K562 (cell line): ENCODE results near the gene AJUBA. TPM values are rescaled to one million over a fixed set of nuclear protein-coding genes. Genes with fewer than 3 reads are reported as not detected.

Source experiments
- ATAC-seq: fragments of 200-7000 bp; cut with Tn5 transposase; 3 replicates; pipeline ENCODE4 v1.9.1; 2020; ENCODE audit warnings: moderate library complexity
- BruUV-seq: library from RNA; stranded (reverse); fragments of 400-500 nt; replicated peaks from 2 replicates; lab custom pipeline; 2021; lab: Mats Ljungman, UMichigan
- CTCF ChIA-PET: fragments of 300-600 bp; formaldehyde crosslinking; extraction: SDS; loops from one replicate; lab custom pipeline; 2021; ENCODE audit warnings: low intra/inter-chr PET ratio; lab: Yijun Ruan, JAX
- POLR2A ChIA-PET: fragments of 300-600, 350-650 bp; sonication (Branson Sonifier 250); formaldehyde crosslinking; extraction: SDS; loops from one replicate; lab custom pipeline; 2021; ENCODE audit warnings: antibody characterized with exemption, inconsistent platforms; lab: Yijun Ruan, JAX
- DNase-seq, 4 experiments: peaks; one replicate each; pipeline versions ENCODE4 v3.0.0 to v3.0.0-alpha.2; 2011 to 2018; ENCODE audit warnings: low spot score in 3 of 4, mixed read lengths in 3 of 4; ENCODE audit errors: extremely low read depth in 1 of 4
- FAIRE-seq: peaks from 2 replicates; lab custom pipeline; 2011; peaks lifted over from hg19 to GRCh38; lab: Jason Lieb, UNC
- H2AFZ ChIP-seq: 2 replicates; pipeline ENCODE4 v1.6.0; 2011; ENCODE audit warnings: low read depth, low read length, control low read depth, inconsistent platforms
- H3K27ac ChIP-seq: fragments of 200-600 bp; 3 replicates; pipeline ENCODE4 v1.8.0; 2011; ENCODE audit warnings: low read depth, mild to moderate bottlenecking, control low read depth, inconsistent platforms, low read length, moderate library complexity, mixed read lengths; ENCODE audit errors: extremely low read depth
- H3K27me3 ChIP-seq, 2 experiments: fragments of 300-600 bp in 1 of 2; 2 replicates in 1 of 2; 3 replicates in 1 of 2; pipeline versions ENCODE4 v1.6.0 to v1.8.0; 2011; ENCODE audit warnings: inconsistent platforms in 2 of 2, low read length in 2 of 2, mild to moderate bottlenecking in 1 of 2, mixed read lengths in 1 of 2, moderate library complexity in 1 of 2; ENCODE audit not compliant: control insufficient read depth in 2 of 2, insufficient read depth in 2 of 2
- H3K36me3 ChIP-seq: fragments of 300-600 bp; 3 replicates; pipeline ENCODE4 v1.8.0; 2011; ENCODE audit warnings: mild to moderate bottlenecking, low read length, inconsistent platforms; ENCODE audit not compliant: control insufficient read depth, insufficient read depth
- H3K4me1 ChIP-seq, 2 experiments: fragments of 200-600 bp in 1 of 2; replicated peaks in 1 of 2; 2 replicates in 1 of 2; 3 replicates in 1 of 2; pipeline versions ENCODE4 v1.5.1 to v1.8.0; 2011; ENCODE audit warnings: inconsistent platforms in 2 of 2, low read length in 2 of 2, mild to moderate bottlenecking in 1 of 2, mixed read lengths in 1 of 2, moderate library complexity in 1 of 2; ENCODE audit not compliant: control insufficient read depth in 2 of 2, insufficient read depth in 2 of 2
- H3K4me2 ChIP-seq: 2 replicates; pipeline ENCODE4 v1.6.1; 2011; ENCODE audit warnings: low read length, control low read depth, inconsistent platforms, mixed read lengths; ENCODE audit not compliant: insufficient read depth
- H3K4me3 ChIP-seq: fragments of 200-600 bp; sonication (generic), shearing (Covaris generic); 2 replicates; pipeline ENCODE4 v1.5.1; 2016; ENCODE audit warnings: control low read depth, inconsistent platforms
- H3K79me2 ChIP-seq: fragments of 200-600 bp; 3 replicates; pipeline ENCODE4 v1.8.0; 2011; ENCODE audit warnings: low read length, inconsistent platforms; ENCODE audit not compliant: control insufficient read depth, insufficient read depth
- H3K9ac ChIP-seq, 2 experiments: 2 replicates each; pipeline versions ENCODE4 v1.6.0 to v1.6.1; 2011; ENCODE audit warnings: low read depth in 2 of 2, low read length in 2 of 2, control low read depth in 1 of 2, inconsistent platforms in 1 of 2, mild to moderate bottlenecking in 1 of 2, mixed read lengths in 1 of 2; ENCODE audit not compliant: insufficient read depth in 1 of 2
- H3K9me1 ChIP-seq: one replicate; pipeline ENCODE4 v1.6.0; 2011; ENCODE audit warnings: inconsistent platforms, mild to moderate bottlenecking, low read length, moderate library complexity; ENCODE audit not compliant: control insufficient read depth, insufficient read depth
- H3K9me3 ChIP-seq: replicated peaks from 2 replicates; pipeline ENCODE4 v1.5.1; 2011; ENCODE audit warnings: low read depth, low read length, inconsistent platforms; ENCODE audit not compliant: control insufficient read depth, insufficient read depth
- H4K20me1 ChIP-seq: replicated peaks from 2 replicates; pipeline ENCODE4 v1.6.1; 2011; ENCODE audit warnings: low read length, inconsistent platforms, mixed read lengths; ENCODE audit not compliant: control insufficient read depth, insufficient read depth
- BRD4 ChIP-seq: fragments of 200-600 bp; sonication (generic); IDR thresholded peaks from 2 replicates; pipeline ENCODE4 v1.6.1; 2017; ENCODE audit warnings: inconsistent platforms
- C11orf30 ChIP-seq: fragments of 450-650 bp; IDR thresholded peaks from 2 replicates; pipeline ENCODE4 v1.6.1; 2016; ENCODE audit warnings: low read depth, mild to moderate bottlenecking
- CBFA2T3 ChIP-seq: fragments of 450-650 bp; IDR thresholded peaks from 2 replicates; pipeline ENCODE4 v1.6.1; 2017
- CCNT2 ChIP-seq: IDR thresholded peaks from 2 replicates; pipeline ENCODE4 v1.6.1; 2011; ENCODE audit warnings: borderline replicate concordance, low read depth, mild to moderate bottlenecking, moderate library complexity, mixed read lengths, low read length; ENCODE audit not compliant: insufficient read length; ENCODE audit errors: extremely low read depth
- CTBP1 ChIP-seq: fragments of 450-650 bp; IDR thresholded peaks from 2 replicates; pipeline ENCODE4 v1.6.1; 2016; ENCODE audit warnings: borderline replicate concordance
- DACH1 ChIP-seq: fragments of 450-650 bp; IDR thresholded peaks from 2 replicates; pipeline ENCODE4 v1.6.1; 2018; ENCODE audit not compliant: partially characterized antibody
- DDX20 ChIP-seq: fragments of 450-650 bp; IDR thresholded peaks from 2 replicates; pipeline ENCODE4 v1.6.1; 2016; ENCODE audit warnings: missing genetic modification characterization, low read depth, mild to moderate bottlenecking, missing compliant biosample characterization, moderate library complexity
- ETV5 ChIP-seq: sonication (generic); formaldehyde crosslinking; IDR thresholded peaks from 2 replicates; pipeline ENCODE4 v1.4.0; 2020; ENCODE audit warnings: low read depth, mild to moderate bottlenecking, missing genetic modification reagents
- GABPB1 ChIP-seq: sonication (generic); formaldehyde crosslinking; IDR thresholded peaks from 2 replicates; pipeline ENCODE4 v1.8.0; 2022; ENCODE audit warnings: mild to moderate bottlenecking, missing genetic modification reagents
- IRF2 ChIP-seq: sonication (generic); formaldehyde crosslinking; IDR thresholded peaks from 2 replicates; pipeline ENCODE4 v1.8.1; 2022; ENCODE audit warnings: mild to moderate bottlenecking, missing genetic modification reagents
- NCOA2 ChIP-seq, 2 experiments: fragments of 450-650 bp; IDR thresholded peaks; 2 replicates each; pipeline ENCODE4 v1.6.1; 2018; ENCODE audit warnings: mild to moderate bottlenecking in 2 of 2, moderate library complexity in 1 of 2; ENCODE audit not compliant: partially characterized antibody in 2 of 2
- PHF21A ChIP-seq: fragments of 450-650 bp; IDR thresholded peaks from 2 replicates; pipeline ENCODE4 v1.6.1; 2017; ENCODE audit warnings: low read depth, borderline replicate concordance
- RHOXF2B ChIP-seq: fragments of 250-450 bp; sonication (Bioruptor Pico); conservative IDR thresholded peaks from 2 replicates; pipeline ENCODE4 v1.5.1; 2021
- SIRT6 ChIP-seq: IDR thresholded peaks from one replicate; pipeline ENCODE4 v1.6.1; 2012; ENCODE audit warnings: low read depth, mild to moderate bottlenecking, control low read depth, inconsistent platforms, low read length, moderate library complexity
- SIX5 ChIP-seq, 2 experiments: IDR thresholded peaks; 2 replicates each; pipeline ENCODE4 v1.6.1; 2011; ENCODE audit warnings: low read length in 2 of 2, borderline replicate concordance in 1 of 2, low read depth in 1 of 2, mild to moderate bottlenecking in 1 of 2, moderate library complexity in 1 of 2; ENCODE audit not compliant: insufficient read depth in 1 of 2
- SRSF3 ChIP-seq: fragments of 200-400 bp; formaldehyde crosslinking; IDR thresholded peaks from 2 replicates; pipeline ENCODE4 v1.6.1; 2016; ENCODE audit warnings: mild to moderate bottlenecking, low read length, moderate library complexity; ENCODE audit not compliant: insufficient read depth
- ZKSCAN1 ChIP-seq: fragments of 150-350 bp; IDR thresholded peaks from 2 replicates; pipeline ENCODE4 v1.6.1; 2016; ENCODE audit warnings: low read depth, low read length
- ZNF23 ChIP-seq: fragments of 250-450 bp; sonication (Bioruptor Pico); IDR thresholded peaks from 2 replicates; pipeline ENCODE4 v1.4.0; 2020; ENCODE audit warnings: mild to moderate bottlenecking
- WGBS: fragments of 100-300 bp; shearing (Covaris generic); methylation state at CpG from one replicate; pipeline ENCODE4 v1.1.6; 2016; ENCODE audit warnings: low coverage, mixed read lengths; ENCODE audit not compliant: insufficient coverage; ENCODE audit errors: missing lambda C conversion rate; 5-methylcytosine and 5-hydroxymethylcytosine counted together
- in situ Hi-C: fragments of 300-500 bp; cut with MboI; formaldehyde crosslinking; loops from 4 replicates; pipeline ENCODE4 v1.15.0; 2018; ENCODE audit warnings: inconsistent platforms, mixed read lengths
- intact Hi-C: fragments of 100-400 bp; cut with micrococcal nuclease; formaldehyde crosslinking; loops from 2 replicates; pipeline ENCODE4 v1.14.2; 2022
- polyA plus RNA-seq, 8 experiments: library from polyadenylated mRNA; depleted of rRNA in 4 of 8; stranded (reverse) in 5 of 8; unstranded in 3 of 8; fragments of >200 nt; fragmentation: Nextera tagmentation in 2 of 8; fragmentation: Illumina TruSeq in 1 of 8; extraction: Ambion mirVana in 2 of 8; extraction: Trizol in 1 of 8; gene quantifications; 2 replicates each; pipeline versions ENCODE4 v1.2.1 to v1.2.3, GENCODE V29; 2011 to 2014; ENCODE audit warnings: inconsistent platforms in 1 of 8, missing spikeins in 1 of 8
- total RNA-seq, 7 experiments: library from RNA; depleted of rRNA in 6 of 7; stranded (reverse); fragments of >200 nt in 6 of 7; fragmentation: Illumina TruSeq in 2 of 7; extraction: Trizol in 2 of 7; gene quantifications; 2 replicates each; pipeline versions ENCODE4 v1.2.1 to v1.2.3, GENCODE V29; 2011 to 2021; ENCODE audit warnings: low replicate concordance in 1 of 7
- TF ChIP-seq, protein P1 (sequence below): fragments of 450-650 bp; formaldehyde crosslinking; IDR thresholded peaks from 2 replicates; pipeline ENCODE4 v1.4.0; 2022; ENCODE audit warnings: missing genetic modification characterization
- TF ChIP-seq, protein P2 (sequence below): fragments of 250-450 bp; sonication (Bioruptor Pico); IDR thresholded peaks from 2 replicates; pipeline ENCODE4 v1.4.0; 2020; ENCODE audit warnings: borderline replicate concordance

The AJUBA gene
- total and polyA plus RNA-seq, 9 of the 15 experiments (the other 6 are each of a cell fraction or from before 2014, with no cell fraction given), result 0.73 to 4.7 (median 2.8) TPM

DNA sequence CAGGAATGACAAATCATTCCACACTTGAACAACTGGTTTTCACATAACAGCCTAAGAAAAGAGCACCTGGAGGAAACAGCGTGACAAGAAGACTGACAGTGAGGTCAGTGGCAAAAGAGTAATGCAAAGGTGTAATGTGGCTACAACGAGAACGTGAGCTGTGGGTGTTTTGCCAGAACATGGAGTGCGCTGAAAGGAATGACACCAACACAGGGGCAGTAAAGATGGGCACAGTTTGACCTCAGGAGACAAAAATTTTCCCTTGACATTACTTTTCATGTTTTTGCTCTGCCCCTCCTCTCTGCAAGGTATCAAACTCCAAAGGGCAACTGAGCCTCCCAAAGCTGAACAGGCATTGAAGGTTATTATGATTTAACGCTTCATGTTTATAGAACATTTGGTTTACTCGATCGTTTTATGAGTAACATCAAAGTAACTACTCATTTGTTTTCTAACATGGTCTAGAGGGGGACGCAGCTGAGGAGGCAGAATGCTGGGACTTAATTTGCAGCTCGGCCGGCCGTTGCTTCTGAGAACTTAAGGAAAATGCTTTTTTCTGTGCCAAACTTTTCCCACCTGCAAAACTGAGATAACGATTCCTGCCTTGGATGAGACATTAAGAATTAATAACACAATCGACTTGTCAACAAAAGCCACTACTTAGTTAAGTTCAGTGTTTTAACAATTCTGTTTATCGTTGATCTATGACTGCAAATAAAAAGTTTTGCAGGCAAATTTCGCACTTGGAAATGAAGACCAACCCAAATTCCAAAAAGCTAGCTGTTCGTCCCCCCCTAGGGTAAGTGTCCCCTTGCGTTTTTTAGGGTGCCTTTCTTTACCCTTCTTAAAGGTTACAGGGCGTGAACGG, 26.4 kb downstream of the AJUBA start:
- POLR2A ChIA-PET, result interaction anchor here (0.7 to 3.5 kb wide), 16 partner anchors 9 to 366 kb away, joined by 3 to 18 read pairs (median 5); partner anchors contain the start of genes C14orf119, MRPL52, PABPN1 and PRMT5
- peak overlapping the region; percentile 92 for H3K27ac ChIP-seq
- intact Hi-C loops (loop anchor here (2.0 kb wide), 1 partner anchor 27 kb away; the partner anchor contains the start of gene PRMT5), in situ Hi-C loops (no loop called here)
- ATAC-seq (0 out of 3 replicates have a peak, but pooled peaks have one; percentile 4), DNase-seq (peak in 2 of 4 experiments; percentile 23 to 57), FAIRE-seq (no peak)
- CTCF ChIA-PET, result interaction anchor here (0.6 kb wide), 1 partner anchor 401 kb away, joined by 3 read pairs; no protein-coding TSS in a partner anchor
- H3K4me1 ChIP-seq, result peaks cover 18% of the 10 kb centered on the region in 2 experiments
- no peaks in the 10 kb centered on the region for H3K27me3 ChIP-seq
- no peaks in the 10 kb centered on the region for H4K20me1 ChIP-seq
- WGBS, result 2% methylated on average over 19 of the region's 19 CpGs
- no peaks in the 10 kb centered on the region for H3K9me1 ChIP-seq
- peak overlapping the region; percentile 99 for H2AFZ ChIP-seq
- H3K9me3 ChIP-seq, result no peaks in the 10 kb centered on the region
- H3K4me3 ChIP-seq, result peak overlapping the region; percentile 75
- H3K9ac ChIP-seq, result peak overlapping the region; percentile 90 to 95
- H3K36me3 ChIP-seq, result peaks cover 26% of the 10 kb centered on the region
- H3K4me2 ChIP-seq, result peak overlapping the region; percentile 84
- no TSS peak for BruUV-seq
- peaks cover 13% of the 10 kb centered on the region for H3K79me2 ChIP-seq
- TF ChIP-seq RHOXF2B (CRISPR knock-in tag), result no peak
- TF ChIP-seq, protein P1, sequence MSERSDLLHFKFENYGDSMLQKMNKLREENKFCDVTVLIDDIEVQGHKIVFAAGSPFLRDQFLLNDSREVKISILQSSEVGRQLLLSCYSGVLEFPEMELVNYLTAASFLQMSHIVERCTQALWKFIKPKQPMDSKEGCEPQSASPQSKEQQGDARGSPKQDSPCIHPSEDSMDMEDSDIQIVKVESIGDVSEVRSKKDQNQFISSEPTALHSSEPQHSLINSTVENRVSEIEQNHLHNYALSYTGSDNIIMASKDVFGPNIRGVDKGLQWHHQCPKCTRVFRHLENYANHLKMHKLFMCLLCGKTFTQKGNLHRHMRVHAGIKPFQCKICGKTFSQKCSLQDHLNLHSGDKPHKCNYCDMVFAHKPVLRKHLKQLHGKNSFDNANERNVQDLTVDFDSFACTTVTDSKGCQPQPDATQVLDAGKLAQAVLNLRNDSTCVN (CRISPR knock-in tag), result no peak
- TF ChIP-seq ETV5 (CRISPR knock-in tag), result no peak
- no peak for TF ChIP-seq GABPB1
- TF ChIP-seq, protein P2, sequence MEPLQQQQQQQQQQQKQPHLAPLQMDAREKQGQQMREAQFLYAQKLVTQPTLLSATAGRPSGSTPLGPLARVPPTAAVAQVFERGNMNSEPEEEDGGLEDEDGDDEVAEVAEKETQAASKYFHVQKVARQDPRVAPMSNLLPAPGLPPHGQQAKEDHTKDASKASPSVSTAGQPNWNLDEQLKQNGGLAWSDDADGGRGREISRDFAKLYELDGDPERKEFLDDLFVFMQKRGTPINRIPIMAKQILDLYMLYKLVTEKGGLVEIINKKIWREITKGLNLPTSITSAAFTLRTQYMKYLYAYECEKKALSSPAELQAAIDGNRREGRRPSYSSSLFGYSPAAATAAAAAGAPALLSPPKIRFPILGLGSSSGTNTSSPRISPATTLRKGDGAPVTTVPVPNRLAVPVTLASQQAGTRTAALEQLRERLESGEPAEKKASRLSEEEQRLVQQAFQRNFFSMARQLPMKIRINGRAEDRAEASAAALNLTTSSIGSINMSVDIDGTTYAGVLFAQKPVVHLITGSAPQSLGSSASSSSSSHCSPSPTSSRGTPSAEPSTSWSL (CRISPR knock-in tag), result no peak
- TF ChIP-seq C11orf30, result no peak
- TF ChIP-seq SRSF3, result no peak
- no peak for TF ChIP-seq ZKSCAN1
- TF ChIP-seq CBFA2T3, result peak; percentile 28
- no peak for TF ChIP-seq CCNT2
- no peak for TF ChIP-seq PHF21A
- 0 out of 2 replicates have a peak, but pooled peaks have one; percentile 10 for TF ChIP-seq CTBP1
- TF ChIP-seq IRF2, result no peak
- TF ChIP-seq NCOA2 (IDR thresholded peaks at IDR 0.05; ENCODE audit: partially characterized antibody in 2 of 2), result no peak
- peak; percentile 41 for TF ChIP-seq DACH1
- TF ChIP-seq SIX5 (IDR thresholded peaks at IDR 0.05; ENCODE audit: borderline replicate concordance in 1 of 2, insufficient read depth in 1 of 2, low read depth in 1 of 2, low read length in 2 of 2), result no peak
- TF ChIP-seq BRD4, result 0 out of 2 replicates have a peak, but pooled peaks have one; percentile 1
- no peak for TF ChIP-seq DDX20 (tag)
- TF ChIP-seq ZNF23 (CRISPR knock-in tag), result no peak
- no peak for TF ChIP-seq SIRT6
